Measurements from ENCODE around the gene ATG16L2. TPM values are rescaled to one million over a fixed set of nuclear protein-coding genes. Genes with fewer than 3 reads are reported as not detected.

ATG16L2 gene
- total RNA-seq, 1 donor from 2014 or later: 32.2 TPM

- DNase-seq (ENCODE audit: extremely low spot score in 2 of 2): peak in 1 of 2 donors; percentile 72
- Histone ChIP-seq H3K27me3 (no peaks in the 10 kb centered on the region), H3K4me3 (no peak overlapping the region), H3K9me3 (no peaks in the 10 kb centered on the region), H3K36me3 (peaks cover 0 to 16% of the 10 kb centered on the region in 2 donors), H3K4me1 (peaks cover 36% of the 10 kb centered on the region), H3K27ac (peak overlapping the region; percentile 52)
- TF ChIP-seq POLR2A (IDR thresholded peaks at IDR 0.05) (no peak), POLR2AphosphoS5 (IDR thresholded peaks at IDR 0.05; ENCODE audit: insufficient read depth in 1 of 2, low read depth in 1 of 2) (no peak), CTCF (IDR thresholded peaks at IDR 0.05) (no peak)
- intact Hi-C loops (cut with DNase I): loop anchor here (10.0 kb wide), 1 partner anchor 311 kb away; the partner anchor contains the start of gene FCHSD2
Measured at GRCh38 chr11:72833811-72834493, 19.7 kb downstream of the ATG16L2 start.

GRCh38 chr11:72834905-72835304 is 20.7 kb downstream of the ATG16L2 start:
- intact Hi-C loops (cut with DNase I): loop anchor here (10.0 kb wide), 1 partner anchor 310 kb away; the partner anchor contains the start of gene FCHSD2
- H3K4me1 ChIP-seq: peaks cover 36% of the 10 kb centered on the region
- DNase-seq (ENCODE audit: extremely low spot score in 2 of 2): no peak
- no peaks in the 10 kb centered on the region for H3K27me3 ChIP-seq
- H3K36me3 ChIP-seq: peaks cover 0 to 13% of the 10 kb centered on the region in 2 donors
- H3K4me3 ChIP-seq: no peak overlapping the region
- TF ChIP-seq POLR2A (IDR thresholded peaks at IDR 0.05) (no peak), CTCF (IDR thresholded peaks at IDR 0.05) (no peak), POLR2AphosphoS5 (IDR thresholded peaks at IDR 0.05; ENCODE audit: insufficient read depth in 1 of 2, low read depth in 1 of 2) (no peak)
- peak overlapping the region; percentile 52 for H3K27ac ChIP-seq
- H3K9me3 ChIP-seq: no peaks in the 10 kb centered on the region

- peak overlapping the region; percentile 52 for H3K27ac ChIP-seq
- peaks cover 0 to 12% of the 10 kb centered on the region in 2 donors for H3K36me3 ChIP-seq
- no peak overlapping the region for H3K4me3 ChIP-seq
- intact Hi-C loops (cut with DNase I): loop anchor here (10.0 kb wide), 1 partner anchor 309 kb away; the partner anchor contains the start of gene FCHSD2
- H3K9me3 ChIP-seq: no peaks in the 10 kb centered on the region
- DNase-seq (ENCODE audit: extremely low spot score in 2 of 2): no peak
- no peaks in the 10 kb centered on the region for H3K27me3 ChIP-seq
- peaks cover 33% of the 10 kb centered on the region for H3K4me1 ChIP-seq
- TF ChIP-seq CTCF (IDR thresholded peaks at IDR 0.05) (no peak), POLR2AphosphoS5 (IDR thresholded peaks at IDR 0.05; ENCODE audit: insufficient read depth in 1 of 2, low read depth in 1 of 2) (no peak), POLR2A (IDR thresholded peaks at IDR 0.05) (no peak)
Measured at GRCh38 chr11:72836111-72836510, 21.9 kb downstream of the ATG16L2 start.

GRCh38 chr11:72838691-72839305 is 24.6 kb downstream of the ATG16L2 start:
- peaks cover 0 to 24% of the 10 kb centered on the region in 2 donors for H3K36me3 ChIP-seq
- peaks cover 9% of the 10 kb centered on the region for H3K4me1 ChIP-seq

More at GRCh38 chr11:72838691-72839305, 24.6 kb downstream of the ATG16L2 start:
- Histone ChIP-seq H3K27me3 (no peaks in the 10 kb centered on the region), H3K27ac (no peak overlapping the region), H3K9me3 (no peaks in the 10 kb centered on the region), H3K4me3 (no peak overlapping the region)
- TF ChIP-seq POLR2AphosphoS5 (IDR thresholded peaks at IDR 0.05; ENCODE audit: insufficient read depth in 1 of 2, low read depth in 1 of 2): no peak
- no peak for TF ChIP-seq CTCF (IDR thresholded peaks at IDR 0.05)
- intact Hi-C loops (cut with DNase I): loop anchor here (10.0 kb wide), 1 partner anchor 306 kb away; the partner anchor contains the start of gene FCHSD2
- DNase-seq (ENCODE audit: extremely low spot score in 2 of 2): no peak

Data from vagina (tissue), 2 donors.